Stomach (tissue), 4 donors: ENCODE data around the gene STEAP4.

ENCODE experiments used
- POLR2A ChIP-seq, 4 donors: fragments of 450-650 bp; IDR thresholded peaks; one replicate each; pipeline ENCODE4 v1.6.1; 2016; ENCODE audit warnings: antibody characterized with exemption in 4 of 4, control low read depth in 2 of 4, mild to moderate bottlenecking in 1 of 4, moderate library complexity in 1 of 4
- TF ChIP-seq, protein P1 (sequence below), 7 experiments: fragments of 450-650 bp in 4 of 7; fragments of 200-600 bp in 3 of 7; sonication (generic) in 3 of 7; IDR thresholded peaks; one replicate each; pipeline ENCODE4 v1.5.1; 2016 to 2019; ENCODE audit warnings: antibody characterized with exemption in 7 of 7, control low read depth in 2 of 7, mild to moderate bottlenecking in 1 of 7

GRCh38 chr7:88280801-88281200 is 25.9 kb downstream of the STEAP4 start:
- no peak for TF ChIP-seq POLR2A (IDR thresholded peaks at IDR 0.05)
- TF ChIP-seq, protein P1, sequence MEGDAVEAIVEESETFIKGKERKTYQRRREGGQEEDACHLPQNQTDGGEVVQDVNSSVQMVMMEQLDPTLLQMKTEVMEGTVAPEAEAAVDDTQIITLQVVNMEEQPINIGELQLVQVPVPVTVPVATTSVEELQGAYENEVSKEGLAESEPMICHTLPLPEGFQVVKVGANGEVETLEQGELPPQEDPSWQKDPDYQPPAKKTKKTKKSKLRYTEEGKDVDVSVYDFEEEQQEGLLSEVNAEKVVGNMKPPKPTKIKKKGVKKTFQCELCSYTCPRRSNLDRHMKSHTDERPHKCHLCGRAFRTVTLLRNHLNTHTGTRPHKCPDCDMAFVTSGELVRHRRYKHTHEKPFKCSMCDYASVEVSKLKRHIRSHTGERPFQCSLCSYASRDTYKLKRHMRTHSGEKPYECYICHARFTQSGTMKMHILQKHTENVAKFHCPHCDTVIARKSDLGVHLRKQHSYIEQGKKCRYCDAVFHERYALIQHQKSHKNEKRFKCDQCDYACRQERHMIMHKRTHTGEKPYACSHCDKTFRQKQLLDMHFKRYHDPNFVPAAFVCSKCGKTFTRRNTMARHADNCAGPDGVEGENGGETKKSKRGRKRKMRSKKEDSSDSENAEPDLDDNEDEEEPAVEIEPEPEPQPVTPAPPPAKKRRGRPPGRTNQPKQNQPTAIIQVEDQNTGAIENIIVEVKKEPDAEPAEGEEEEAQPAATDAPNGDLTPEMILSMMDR (IDR thresholded peaks at IDR 0.05) = no peak
